Vagina (tissue), 2 donors: ENCODE data around the gene HSD17B8. TPM values are rescaled to one million over a fixed set of nuclear protein-coding genes. Genes with fewer than 3 reads are reported as not detected.

Source experiments
- DNase-seq, 2 donors: peaks; one replicate each; pipeline ENCODE4 v3.0.0-alpha.2; 2017; ENCODE audit errors: extremely low spot score in 2 of 2
- H3K27ac ChIP-seq: fragments of 200-600 bp; sonication (generic); one replicate; pipeline ENCODE4 v1.5.1; 2019
- H3K27me3 ChIP-seq: fragments of 200-600 bp; sonication (generic); one replicate; pipeline ENCODE4 v1.5.1; 2019
- H3K36me3 ChIP-seq, 2 donors: fragments of 200-600 bp; sonication (generic); one replicate each; pipeline ENCODE4 v1.5.1; 2017 to 2019
- H3K4me1 ChIP-seq: fragments of 200-600 bp; sonication (generic); one replicate; pipeline ENCODE4 v1.5.1; 2019
- H3K4me3 ChIP-seq, 2 donors: fragments of 200-600 bp; sonication (generic); 1 replicate in 1 of 2; 2 replicates in 1 of 2; pipeline ENCODE4 v1.5.1; 2016 to 2019
- H3K9me3 ChIP-seq: fragments of 200-600 bp; sonication (generic); one replicate; pipeline ENCODE4 v1.5.1; 2019
- POLR2A ChIP-seq, 2 donors: fragments of 450-650 bp; IDR thresholded peaks; one replicate each; pipeline ENCODE4 v1.6.1; 2017; ENCODE audit warnings: antibody characterized with exemption in 2 of 2, mild to moderate bottlenecking in 2 of 2, moderate library complexity in 2 of 2
- POLR2AphosphoS5 ChIP-seq, 2 donors: sonication (generic); formaldehyde crosslinking; IDR thresholded peaks; one replicate each; pipeline ENCODE4 v1.9.0; 2017; ENCODE audit warnings: antibody characterized with exemption in 2 of 2, mild to moderate bottlenecking in 2 of 2, low read depth in 1 of 2; ENCODE audit not compliant: insufficient read depth in 1 of 2
- intact Hi-C: fragments of 100-400 bp; cut with DNase I; formaldehyde crosslinking; loops from one replicate; pipeline ENCODE4 v1.15.1; 2023
- total RNA-seq: library from RNA; depleted of rRNA; stranded (reverse); fragments of >200 nt; gene quantifications from one replicate; pipeline ENCODE4 v1.2.3, GENCODE V29; 2016
- TF ChIP-seq, protein P1 (sequence below), 3 experiments: fragments of 450-650 bp in 2 of 3; fragments of 200-600 bp in 1 of 3; sonication (generic) in 1 of 3; IDR thresholded peaks; one replicate each; pipeline ENCODE4 v1.5.1; 2017 to 2019; ENCODE audit warnings: antibody characterized with exemption in 3 of 3, mild to moderate bottlenecking in 2 of 3, moderate library complexity in 2 of 3

Gene HSD17B8
- total RNA-seq, 1 donor from 2014 or later = 17.7 TPM

DNA sequence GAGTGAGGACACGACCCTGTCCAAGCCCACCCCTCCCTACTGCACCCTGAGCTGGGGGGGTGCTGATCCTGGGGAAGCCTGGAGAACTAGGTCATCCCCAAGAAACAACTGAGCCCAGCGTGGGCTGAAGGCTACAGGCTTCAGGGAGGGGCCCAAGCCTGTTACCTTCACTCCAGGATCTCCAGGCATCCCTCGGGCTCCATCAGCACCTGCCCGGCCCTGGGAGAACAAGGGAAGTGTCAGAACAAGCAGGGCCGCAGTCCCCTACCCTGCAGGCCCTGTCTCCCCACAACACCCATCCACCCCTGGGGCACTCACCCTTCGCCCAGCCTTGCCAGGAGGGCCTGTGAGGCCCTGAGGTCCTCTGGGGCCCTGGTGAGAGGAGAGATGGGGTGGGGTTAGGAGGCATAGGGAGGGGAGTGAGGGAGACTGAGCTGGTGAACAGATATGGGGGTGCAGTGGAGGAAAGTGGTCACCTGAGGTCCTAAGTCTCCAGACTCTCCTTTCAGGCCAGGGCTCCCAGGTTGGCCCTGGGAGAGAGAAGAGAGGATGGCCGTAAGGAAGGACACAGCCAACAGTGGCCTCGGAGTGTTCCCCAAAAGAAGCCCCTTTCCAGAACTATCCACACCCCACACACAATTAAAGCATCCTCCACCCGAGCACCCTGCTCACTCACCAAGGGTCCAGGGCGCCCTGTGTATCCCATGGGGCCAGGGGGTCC is 25.5 kb upstream of the HSD17B8 start:
- H3K27ac ChIP-seq = no peak overlapping the region
- intact Hi-C loops = no loop called here
- H3K4me3 ChIP-seq = no peak overlapping the region
- no peaks in the 10 kb centered on the region for H3K9me3 ChIP-seq
- no peaks in the 10 kb centered on the region for H3K36me3 ChIP-seq
- H3K4me1 ChIP-seq = no peaks in the 10 kb centered on the region
- no peak for DNase-seq
- H3K27me3 ChIP-seq = no peaks in the 10 kb centered on the region
- TF ChIP-seq POLR2A (IDR thresholded peaks at IDR 0.05) (no peak), POLR2AphosphoS5 (IDR thresholded peaks at IDR 0.05; ENCODE audit: insufficient read depth in 1 of 2, low read depth in 1 of 2) (no peak)
- TF ChIP-seq, protein P1, sequence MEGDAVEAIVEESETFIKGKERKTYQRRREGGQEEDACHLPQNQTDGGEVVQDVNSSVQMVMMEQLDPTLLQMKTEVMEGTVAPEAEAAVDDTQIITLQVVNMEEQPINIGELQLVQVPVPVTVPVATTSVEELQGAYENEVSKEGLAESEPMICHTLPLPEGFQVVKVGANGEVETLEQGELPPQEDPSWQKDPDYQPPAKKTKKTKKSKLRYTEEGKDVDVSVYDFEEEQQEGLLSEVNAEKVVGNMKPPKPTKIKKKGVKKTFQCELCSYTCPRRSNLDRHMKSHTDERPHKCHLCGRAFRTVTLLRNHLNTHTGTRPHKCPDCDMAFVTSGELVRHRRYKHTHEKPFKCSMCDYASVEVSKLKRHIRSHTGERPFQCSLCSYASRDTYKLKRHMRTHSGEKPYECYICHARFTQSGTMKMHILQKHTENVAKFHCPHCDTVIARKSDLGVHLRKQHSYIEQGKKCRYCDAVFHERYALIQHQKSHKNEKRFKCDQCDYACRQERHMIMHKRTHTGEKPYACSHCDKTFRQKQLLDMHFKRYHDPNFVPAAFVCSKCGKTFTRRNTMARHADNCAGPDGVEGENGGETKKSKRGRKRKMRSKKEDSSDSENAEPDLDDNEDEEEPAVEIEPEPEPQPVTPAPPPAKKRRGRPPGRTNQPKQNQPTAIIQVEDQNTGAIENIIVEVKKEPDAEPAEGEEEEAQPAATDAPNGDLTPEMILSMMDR (IDR thresholded peaks at IDR 0.05) = no peak

DNA sequence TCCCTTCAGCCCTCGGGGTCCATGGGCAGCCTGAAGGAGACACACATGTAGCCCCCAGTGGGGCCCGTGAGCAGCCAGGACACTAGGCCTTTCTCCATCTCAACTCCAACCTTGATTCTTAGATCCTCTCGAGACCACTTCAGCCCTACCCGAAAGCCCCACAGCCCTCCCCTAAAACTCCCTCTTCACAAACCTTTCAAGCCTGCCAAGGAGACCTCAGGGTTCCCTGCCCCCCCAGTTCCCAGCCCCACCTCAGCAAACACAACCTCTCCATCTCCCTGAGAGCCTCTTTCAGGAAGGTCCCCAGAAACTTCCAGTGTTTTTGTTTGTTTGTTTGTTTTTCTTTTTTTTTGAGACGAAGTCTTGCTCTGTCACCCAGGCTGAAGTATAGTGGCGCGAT is 23.3 kb upstream of the HSD17B8 start:
- Histone ChIP-seq H3K9me3 (no peaks in the 10 kb centered on the region), H3K27me3 (no peaks in the 10 kb centered on the region), H3K36me3 (no peaks in the 10 kb centered on the region), H3K4me1 (no peaks in the 10 kb centered on the region), H3K27ac (no peak overlapping the region), H3K4me3 (no peak overlapping the region)
- TF ChIP-seq POLR2A (IDR thresholded peaks at IDR 0.05) (no peak), POLR2AphosphoS5 (IDR thresholded peaks at IDR 0.05; ENCODE audit: insufficient read depth in 1 of 2, low read depth in 1 of 2) (no peak)
- TF ChIP-seq, protein P1 (IDR thresholded peaks at IDR 0.05) = no peak
- intact Hi-C loops = no loop called here
- DNase-seq = no peak

DNA sequence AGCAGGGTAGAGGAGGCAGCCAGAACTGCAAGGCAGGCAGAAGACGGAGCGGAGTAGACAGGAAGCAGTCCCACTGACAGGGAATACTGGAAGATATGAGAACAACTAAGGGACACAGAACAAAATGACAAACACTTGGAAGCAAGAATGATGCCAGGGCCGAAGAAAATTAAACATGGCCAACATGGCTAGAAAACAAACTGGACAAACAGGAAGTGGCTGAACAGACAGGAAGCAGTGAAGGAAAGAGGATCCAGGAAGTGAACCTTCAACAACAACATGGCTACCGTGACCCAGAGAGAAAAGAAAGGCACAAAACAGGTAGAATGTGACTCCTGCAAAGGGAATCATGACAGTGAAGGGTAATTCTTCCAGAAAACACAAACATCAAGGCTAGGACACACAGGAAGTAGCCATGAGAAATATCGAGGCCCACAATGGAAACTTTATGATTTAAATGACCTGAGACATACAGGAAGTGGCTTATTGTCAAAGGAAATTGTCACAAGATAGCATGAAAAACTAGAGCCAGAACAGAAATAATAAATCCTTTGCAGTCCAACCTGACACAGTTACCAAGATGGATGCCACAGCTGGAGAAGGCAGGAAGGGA is 21.3 kb upstream of the HSD17B8 start:
- no peak overlapping the region for H3K27ac ChIP-seq
- TF ChIP-seq, protein P1 (IDR thresholded peaks at IDR 0.05) = no peak
- no peak for TF ChIP-seq POLR2A (IDR thresholded peaks at IDR 0.05)
- TF ChIP-seq POLR2AphosphoS5 (IDR thresholded peaks at IDR 0.05; ENCODE audit: insufficient read depth in 1 of 2, low read depth in 1 of 2) = no peak
- H3K36me3 ChIP-seq = no peaks in the 10 kb centered on the region
- H3K27me3 ChIP-seq = no peaks in the 10 kb centered on the region
- no peaks in the 10 kb centered on the region for H3K4me1 ChIP-seq
- no peak overlapping the region for H3K4me3 ChIP-seq
- intact Hi-C loops = no loop called here
- no peak for DNase-seq
- H3K9me3 ChIP-seq = no peaks in the 10 kb centered on the region

GRCh38 chr6:33185190-33185589 is 19.3 kb upstream of the HSD17B8 start:
- no peaks in the 10 kb centered on the region for H3K36me3 ChIP-seq
- no peak for TF ChIP-seq POLR2A (IDR thresholded peaks at IDR 0.05)
- TF ChIP-seq POLR2AphosphoS5 (IDR thresholded peaks at IDR 0.05; ENCODE audit: insufficient read depth in 1 of 2, low read depth in 1 of 2) = no peak
- TF ChIP-seq, protein P1 (IDR thresholded peaks at IDR 0.05) = no peak
- intact Hi-C loops = no loop called here
- no peaks in the 10 kb centered on the region for H3K4me1 ChIP-seq
- H3K4me3 ChIP-seq = no peak overlapping the region
- no peaks in the 10 kb centered on the region for H3K27me3 ChIP-seq
- H3K27ac ChIP-seq = no peak overlapping the region
- H3K9me3 ChIP-seq = no peaks in the 10 kb centered on the region
- no peak for DNase-seq

GRCh38 chr6:33185654-33186187 is 18.7 kb upstream of the HSD17B8 start:
- TF ChIP-seq, protein P1 (IDR thresholded peaks at IDR 0.05) = no peak
- TF ChIP-seq POLR2A (IDR thresholded peaks at IDR 0.05) = no peak
- no peak for TF ChIP-seq POLR2AphosphoS5 (IDR thresholded peaks at IDR 0.05; ENCODE audit: insufficient read depth in 1 of 2, low read depth in 1 of 2)
- H3K27me3 ChIP-seq = no peaks in the 10 kb centered on the region
- intact Hi-C loops = no loop called here

More at GRCh38 chr6:33185654-33186187, 18.7 kb upstream of the HSD17B8 start:
- no peaks in the 10 kb centered on the region for H3K36me3 ChIP-seq
- H3K4me1 ChIP-seq = no peaks in the 10 kb centered on the region
- H3K9me3 ChIP-seq = no peaks in the 10 kb centered on the region
- no peak for DNase-seq
- H3K4me3 ChIP-seq = no peak overlapping the region
- no peak overlapping the region for H3K27ac ChIP-seq
